Gastroesophageal sphincter (tissue), 3 donors: ENCODE results near the gene ZGPAT.

ENCODE experiments used
- CTCF ChIP-seq, 4 experiments: fragments of 200-600 bp in 2 of 4; fragments of 450-650 bp in 2 of 4; sonication (generic) in 1 of 4; IDR thresholded peaks; one replicate each; pipeline ENCODE4 v1.5.1; 2017 to 2019; ENCODE audit warnings: antibody characterized with exemption in 4 of 4, mild to moderate bottlenecking in 2 of 4, moderate library complexity in 2 of 4
- EP300 ChIP-seq: sonication (generic); formaldehyde crosslinking; IDR thresholded peaks from one replicate; pipeline ENCODE4 v1.6.1; 2017; ENCODE audit warnings: antibody characterized with exemption, mild to moderate bottlenecking

- TF ChIP-seq CTCF (IDR thresholded peaks at IDR 0.05), result no peak
- TF ChIP-seq EP300, result no peak
Observed at GRCh38 chr20:63687419-63688178, 20.2 kb upstream of the ZGPAT start.
